T-helper 2 cell treated with Interferon-gamma antibody and Interleukin-4, amounts not matched to agents 100 ng/mL and 5 ng/mL, for 36 hours (primary cell): ENCODE results near the gene HNF1A. TPM values are rescaled to one million over a fixed set of nuclear protein-coding genes. Genes with fewer than 3 reads are reported as not detected.
"Not testable (repeated sequence)": the region's sequence is repeated elsewhere in the genome, so short reads cannot be mapped to it uniquely, and the experiment has no call there.

Experiments used
- intact Hi-C: fragments of 100-400 bp; cut with micrococcal nuclease; formaldehyde crosslinking; loops from one replicate; pipeline ENCODE4 v1.15.1; 2023
- total RNA-seq: library from RNA; stranded (reverse); gene quantifications from 2 replicates; pipeline ENCODE4 v1.2.3, GENCODE V29; 2022

HNF1A gene, protein sequence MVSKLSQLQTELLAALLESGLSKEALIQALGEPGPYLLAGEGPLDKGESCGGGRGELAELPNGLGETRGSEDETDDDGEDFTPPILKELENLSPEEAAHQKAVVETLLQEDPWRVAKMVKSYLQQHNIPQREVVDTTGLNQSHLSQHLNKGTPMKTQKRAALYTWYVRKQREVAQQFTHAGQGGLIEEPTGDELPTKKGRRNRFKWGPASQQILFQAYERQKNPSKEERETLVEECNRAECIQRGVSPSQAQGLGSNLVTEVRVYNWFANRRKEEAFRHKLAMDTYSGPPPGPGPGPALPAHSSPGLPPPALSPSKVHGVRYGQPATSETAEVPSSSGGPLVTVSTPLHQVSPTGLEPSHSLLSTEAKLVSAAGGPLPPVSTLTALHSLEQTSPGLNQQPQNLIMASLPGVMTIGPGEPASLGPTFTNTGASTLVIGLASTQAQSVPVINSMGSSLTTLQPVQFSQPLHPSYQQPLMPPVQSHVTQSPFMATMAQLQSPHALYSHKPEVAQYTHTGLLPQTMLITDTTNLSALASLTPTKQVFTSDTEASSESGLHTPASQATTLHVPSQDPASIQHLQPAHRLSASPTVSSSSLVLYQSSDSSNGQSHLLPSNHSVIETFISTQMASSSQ
- total RNA-seq, result not detected in 2 replicates

DNA sequence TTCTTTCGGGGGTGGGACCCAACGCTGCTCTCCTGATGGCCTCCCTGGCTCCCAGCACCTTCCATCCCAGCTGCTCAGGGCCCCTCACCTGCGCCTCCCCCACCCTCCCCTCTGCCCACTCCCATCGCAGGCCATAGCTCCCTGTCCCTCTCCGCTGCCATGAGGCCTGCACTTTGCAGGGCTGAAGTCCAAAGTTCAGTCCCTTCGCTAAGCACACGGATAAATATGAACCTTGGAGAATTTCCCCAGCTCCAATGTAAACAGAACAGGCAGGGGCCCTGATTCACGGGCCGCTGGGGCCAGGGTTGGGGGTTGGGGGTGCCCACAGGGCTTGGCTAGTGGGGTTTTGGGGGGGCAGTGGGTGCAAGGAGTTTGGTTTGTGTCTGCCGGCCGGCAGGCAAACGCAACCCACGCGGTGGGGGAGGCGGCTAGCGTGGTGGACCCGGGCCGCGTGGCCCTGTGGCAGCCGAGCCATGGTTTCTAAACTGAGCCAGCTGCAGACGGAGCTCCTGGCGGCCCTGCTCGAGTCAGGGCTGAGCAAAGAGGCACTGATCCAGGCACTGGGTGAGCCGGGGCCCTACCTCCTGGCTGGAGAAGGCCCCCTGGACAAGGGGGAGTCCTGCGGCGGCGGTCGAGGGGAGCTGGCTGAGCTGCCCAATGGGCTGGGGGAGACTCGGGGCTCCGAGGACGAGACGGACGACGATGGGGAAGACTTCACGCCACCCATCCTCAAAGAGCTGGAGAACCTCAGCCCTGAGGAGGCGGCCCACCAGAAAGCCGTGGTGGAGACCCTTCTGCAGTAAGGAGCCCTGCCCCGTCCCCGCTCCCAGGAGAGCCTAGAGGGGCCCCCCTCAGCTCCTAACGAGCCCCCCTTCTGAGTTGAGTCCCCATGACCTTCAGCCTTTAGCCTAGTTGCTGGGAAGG is at the start of gene HNF1A:
Gene HNF1A (plus strand): TSS at position 248 of the 924 bp plus-strand sequence. CDS start 226 bp downstream, at position 474.
- intact Hi-C loops, result no loop called here

DNA sequence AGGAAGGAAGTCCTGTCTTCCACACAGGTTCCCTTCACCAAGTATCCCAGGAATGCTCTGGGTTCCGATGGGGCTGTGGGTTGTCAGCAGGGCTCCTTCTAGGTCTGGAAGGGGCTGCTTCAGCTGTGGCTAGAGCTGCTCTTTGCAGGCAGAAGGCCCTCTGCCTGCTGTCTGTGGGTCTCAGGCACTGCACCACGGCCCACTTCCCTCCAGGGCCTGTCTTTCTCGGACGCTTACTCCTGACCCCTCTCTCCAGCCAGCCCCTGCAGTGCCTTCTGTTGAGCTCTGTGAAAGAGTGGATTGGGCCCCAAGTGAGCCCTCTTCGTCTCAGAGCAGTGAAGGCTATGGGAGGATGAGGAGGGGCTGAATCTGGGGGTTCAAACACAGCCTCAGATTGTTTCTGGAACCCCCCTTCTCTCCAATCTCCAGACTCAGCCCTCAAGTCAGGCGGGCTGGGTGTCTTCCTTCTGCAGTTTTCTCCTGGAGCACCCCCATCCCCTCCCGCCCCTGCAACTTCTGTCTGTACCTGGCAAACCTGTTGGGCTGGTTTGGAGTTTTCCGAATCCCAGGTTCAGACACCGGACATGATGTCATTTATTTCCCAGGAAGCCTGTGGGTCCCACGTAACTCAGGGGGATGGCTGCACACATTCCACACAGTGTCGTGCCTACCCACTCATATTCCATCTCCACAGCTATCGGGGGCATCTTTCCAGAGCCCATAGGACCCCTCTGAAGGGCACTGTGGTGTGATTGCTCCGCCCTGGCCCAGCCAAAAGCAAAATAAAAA is 49.3 kb upstream of the HNF1A start:
- intact Hi-C loops, result no loop called here

DNA sequence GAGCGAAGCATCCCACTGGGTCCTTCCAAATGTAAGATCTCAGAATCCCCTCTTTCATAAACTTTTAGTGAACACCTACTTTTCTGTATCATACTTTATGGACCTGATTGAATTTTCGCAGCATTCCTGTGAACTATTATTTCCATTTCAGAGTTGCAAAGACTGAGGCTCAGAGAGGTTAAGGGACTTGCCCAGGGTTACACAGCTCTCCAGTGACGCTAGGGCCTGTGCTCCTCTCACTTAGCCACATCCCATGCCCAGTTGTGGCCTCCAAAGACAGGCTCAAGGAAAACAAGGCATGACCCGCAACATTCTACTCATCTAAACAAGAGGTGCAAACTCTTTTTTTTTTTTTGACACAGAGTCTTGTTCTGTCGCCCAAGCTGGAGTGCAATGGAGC is 48.3 kb upstream of the HNF1A start:
- intact Hi-C loops, result no loop called here

DNA sequence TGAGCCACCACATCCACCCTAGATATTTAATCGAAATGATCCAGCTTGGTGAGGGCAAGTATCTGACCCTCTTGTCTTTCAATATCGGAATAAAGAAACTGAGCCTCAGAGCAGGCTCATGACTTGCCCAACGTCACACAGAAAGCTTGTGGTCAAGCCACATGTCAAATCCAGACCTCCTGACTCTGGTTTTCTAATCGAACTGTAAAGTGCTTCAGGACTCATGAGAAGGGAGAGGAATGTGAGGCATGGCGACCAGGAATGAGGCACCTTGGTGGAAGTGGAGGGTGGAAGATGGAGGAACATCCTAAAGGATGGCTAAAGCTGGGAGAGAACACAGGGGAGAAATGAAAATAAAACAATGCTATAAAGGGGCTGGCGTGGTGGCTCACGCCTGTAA is 46.3 kb upstream of the HNF1A start:
- intact Hi-C loops, result no loop called here

DNA sequence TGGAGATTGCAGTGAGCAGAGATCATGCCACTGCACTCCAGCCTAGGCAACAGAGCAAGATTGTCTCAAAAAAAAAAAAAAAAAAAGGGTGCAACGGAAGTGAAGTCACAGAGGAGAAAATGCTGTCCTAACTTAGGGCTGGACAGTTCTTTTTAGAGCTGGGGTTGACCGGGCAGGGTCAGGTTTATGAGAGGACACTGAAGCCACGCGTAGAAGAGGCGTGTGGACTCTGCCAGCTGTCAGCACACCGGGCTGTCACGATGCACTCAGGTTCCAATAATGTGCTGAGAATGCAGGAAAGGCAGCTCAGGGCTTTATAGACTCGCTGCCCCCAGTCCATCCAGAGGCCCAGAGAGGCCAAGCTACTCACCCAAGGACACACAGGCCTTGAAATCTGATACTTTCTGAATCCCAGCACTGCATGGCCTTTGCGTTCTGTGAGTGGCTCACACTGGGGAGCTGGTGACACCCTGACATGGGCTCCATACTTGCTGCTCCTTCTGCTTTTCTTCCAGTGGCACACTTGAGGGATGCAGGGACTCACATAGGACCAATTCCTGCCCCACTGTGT is 45.3 kb upstream of the HNF1A start:
- intact Hi-C loops, result no loop called here

DNA sequence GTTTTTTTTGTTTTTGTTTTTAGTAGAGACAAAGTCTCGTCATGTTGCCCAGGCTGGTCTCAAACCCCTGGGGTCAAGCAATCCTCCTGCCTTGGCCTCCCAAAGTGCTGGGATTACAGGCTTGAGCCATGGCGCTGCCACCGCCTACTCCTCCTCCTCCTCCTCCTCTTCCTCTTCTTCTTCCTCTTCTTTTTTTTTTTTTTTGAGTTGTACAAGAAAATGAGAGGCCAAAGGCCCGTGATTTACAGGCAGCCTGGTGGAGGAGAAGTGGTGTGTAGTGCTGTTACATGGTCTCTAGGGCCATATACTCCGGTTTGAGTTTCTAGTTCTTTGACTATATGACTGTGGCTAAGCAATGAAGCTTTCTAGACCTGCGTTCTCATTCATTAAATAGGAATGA is 44.6 kb upstream of the HNF1A start:
- intact Hi-C loops, result no loop called here

DNA sequence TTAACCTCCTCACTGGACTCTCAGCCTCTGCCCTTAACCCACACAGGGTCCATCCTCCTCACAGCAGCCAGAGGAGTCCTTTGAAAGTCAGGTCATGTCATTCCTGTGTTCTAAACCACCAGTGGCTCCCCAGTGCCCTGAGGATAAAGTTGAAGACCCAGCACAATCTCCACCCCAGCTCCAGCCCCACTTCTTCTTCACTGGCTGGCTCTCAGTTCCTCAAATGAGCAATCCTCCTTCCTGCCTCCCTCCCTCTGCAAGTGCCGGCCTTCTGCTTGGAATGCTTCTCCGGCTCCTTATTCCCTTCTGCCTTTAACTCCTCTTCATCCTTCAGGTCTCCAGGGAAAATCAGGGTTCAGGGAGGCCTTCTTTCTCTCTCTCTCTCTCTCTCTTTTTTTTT is 42.1 kb upstream of the HNF1A start:
- intact Hi-C loops, result no loop called here

DNA sequence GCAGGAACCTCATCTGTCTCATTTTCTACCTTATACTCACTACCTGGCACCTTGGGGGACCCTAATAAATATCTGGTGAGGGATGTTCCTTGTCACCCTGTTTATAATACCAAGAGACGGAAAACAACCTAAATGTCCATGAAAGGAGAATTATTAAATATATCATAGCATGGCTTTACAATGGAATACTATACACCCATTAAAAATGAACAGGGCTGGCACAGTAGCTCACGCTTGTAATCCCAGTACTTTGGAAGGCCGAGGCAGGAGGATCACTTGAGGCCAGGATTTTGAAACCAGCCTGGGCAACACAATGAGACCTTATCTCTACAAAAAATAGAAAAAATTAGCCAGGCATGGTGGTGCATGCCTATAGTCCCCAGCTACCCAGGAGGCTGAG is 39.8 kb upstream of the HNF1A start:
- intact Hi-C loops, result no loop called here

DNA sequence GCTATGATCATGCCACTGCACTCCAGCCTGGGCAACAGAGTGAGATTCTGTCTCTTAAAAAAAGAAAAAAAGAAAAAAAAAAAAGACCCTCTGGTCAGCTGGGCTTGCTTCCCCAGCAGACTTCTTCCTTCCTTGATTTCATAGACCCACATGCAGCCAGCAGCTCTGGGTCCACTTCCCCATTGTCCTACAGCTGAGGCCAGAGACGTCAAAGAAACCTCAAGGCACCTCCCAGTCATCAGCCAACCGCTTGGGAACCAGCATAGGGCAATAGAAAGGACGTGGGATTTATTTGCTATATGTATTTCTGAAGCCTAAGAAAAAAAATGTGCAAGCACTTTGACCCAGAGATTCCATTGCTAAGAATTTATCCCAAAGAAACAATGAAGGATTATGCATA is 38.8 kb upstream of the HNF1A start:
- intact Hi-C loops, result no loop called here

DNA sequence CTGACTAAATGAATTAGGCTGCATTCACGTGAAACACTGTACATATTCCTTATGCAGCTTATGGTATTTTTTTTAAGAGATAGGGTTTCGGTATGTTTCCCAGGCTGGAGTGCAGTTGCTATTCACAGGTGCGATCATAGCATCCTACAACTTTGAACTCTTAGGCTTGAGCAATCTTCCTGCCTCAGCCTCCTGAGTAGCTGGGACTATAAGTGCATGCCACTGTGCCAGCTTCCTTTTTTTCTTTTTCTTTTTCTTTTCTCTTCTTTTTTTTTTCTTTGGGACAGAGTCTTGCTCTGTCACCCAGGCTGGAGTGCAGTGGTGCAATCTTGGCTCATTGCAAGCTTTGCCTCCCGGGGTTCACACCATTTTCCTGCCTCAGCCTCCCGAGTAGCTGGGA is 38.3 kb upstream of the HNF1A start:
- intact Hi-C loops, result no loop called here

DNA sequence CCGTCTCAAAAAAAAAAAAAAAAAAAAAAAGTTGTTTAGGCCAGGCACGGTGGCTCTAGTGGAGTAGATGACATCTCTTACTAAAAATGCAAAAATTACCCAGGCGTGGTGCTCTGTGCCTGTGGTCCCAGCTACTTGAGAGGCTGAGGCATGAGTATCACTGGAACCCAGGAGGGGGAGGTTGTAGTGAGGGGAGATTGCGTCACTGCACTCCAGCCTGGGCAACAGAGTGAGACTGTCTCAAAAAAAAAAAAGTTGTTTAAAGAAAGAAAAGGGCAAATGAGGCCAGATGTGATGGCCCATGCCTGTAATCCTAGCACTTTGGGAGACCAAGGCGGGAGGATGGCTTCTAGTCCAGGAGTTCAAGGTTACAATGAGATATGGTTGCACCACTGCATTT is 37.5 kb upstream of the HNF1A start:
- intact Hi-C loops, result no loop called here

DNA sequence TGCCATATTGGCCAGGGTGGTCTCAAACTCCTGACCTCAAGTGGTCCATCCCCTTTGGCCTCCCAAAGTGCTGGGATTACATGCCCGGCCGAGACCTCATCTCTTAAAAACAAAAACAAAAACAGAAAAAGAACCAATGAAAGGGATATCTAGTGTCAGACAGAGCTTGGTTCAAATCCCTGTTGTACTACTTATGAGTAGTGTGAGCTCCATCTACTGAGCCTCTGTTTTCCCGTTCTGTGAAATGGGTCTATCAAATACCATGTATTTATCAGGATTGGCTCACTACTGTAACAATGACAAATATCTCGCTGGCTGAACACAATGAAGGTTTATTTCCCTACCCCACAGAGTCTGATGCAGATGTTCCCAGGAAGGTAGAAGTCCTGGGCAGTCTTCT is 36.9 kb upstream of the HNF1A start:
- intact Hi-C loops, result no loop called here

DNA sequence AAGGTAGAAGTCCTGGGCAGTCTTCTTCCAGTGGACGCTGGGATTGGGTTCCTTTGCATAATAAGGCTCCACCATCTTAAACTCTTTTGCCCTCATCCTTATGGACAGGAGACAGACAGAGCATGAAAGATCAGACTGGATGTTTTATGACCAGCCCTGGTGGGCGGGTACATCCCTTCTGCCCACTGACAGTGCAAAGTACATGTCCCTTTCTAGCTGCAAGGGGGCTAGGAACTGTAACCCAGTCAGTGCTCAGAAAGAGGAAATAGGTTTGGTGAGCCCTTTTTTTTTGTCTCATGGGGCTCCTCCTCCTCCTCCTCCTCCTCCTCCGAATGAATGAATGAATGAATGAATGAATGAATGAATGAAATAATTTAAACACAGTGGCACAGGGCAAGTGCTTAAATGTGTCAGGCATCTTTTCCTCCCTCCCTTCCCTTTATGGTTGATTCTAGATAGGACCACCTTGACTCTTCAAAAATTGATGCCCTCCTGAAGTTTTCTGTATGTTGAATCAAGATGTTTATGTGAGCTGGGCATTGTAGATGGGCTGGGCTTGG is 36.4 kb upstream of the HNF1A start:
- intact Hi-C loops, result no loop called here

DNA sequence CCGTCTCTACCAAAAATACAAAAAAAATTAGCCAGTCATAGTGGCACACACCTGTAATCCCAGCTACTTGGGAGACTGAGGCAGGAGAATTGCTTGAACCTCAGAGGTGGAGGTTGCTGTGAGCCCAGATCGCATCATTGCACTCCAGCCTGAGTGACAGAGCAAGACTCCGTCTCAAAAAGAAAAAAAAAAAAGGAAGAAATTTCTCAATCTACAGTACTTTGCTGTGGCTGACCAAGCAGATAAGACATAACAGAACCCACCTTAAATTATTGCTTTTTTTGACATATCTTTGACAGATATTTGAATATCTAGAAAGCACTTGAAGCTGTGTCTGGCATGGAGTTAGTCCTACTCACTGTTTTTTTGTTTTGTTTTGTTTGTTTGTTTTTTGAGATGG is 34.9 kb upstream of the HNF1A start:
- intact Hi-C loops, result no loop called here

DNA sequence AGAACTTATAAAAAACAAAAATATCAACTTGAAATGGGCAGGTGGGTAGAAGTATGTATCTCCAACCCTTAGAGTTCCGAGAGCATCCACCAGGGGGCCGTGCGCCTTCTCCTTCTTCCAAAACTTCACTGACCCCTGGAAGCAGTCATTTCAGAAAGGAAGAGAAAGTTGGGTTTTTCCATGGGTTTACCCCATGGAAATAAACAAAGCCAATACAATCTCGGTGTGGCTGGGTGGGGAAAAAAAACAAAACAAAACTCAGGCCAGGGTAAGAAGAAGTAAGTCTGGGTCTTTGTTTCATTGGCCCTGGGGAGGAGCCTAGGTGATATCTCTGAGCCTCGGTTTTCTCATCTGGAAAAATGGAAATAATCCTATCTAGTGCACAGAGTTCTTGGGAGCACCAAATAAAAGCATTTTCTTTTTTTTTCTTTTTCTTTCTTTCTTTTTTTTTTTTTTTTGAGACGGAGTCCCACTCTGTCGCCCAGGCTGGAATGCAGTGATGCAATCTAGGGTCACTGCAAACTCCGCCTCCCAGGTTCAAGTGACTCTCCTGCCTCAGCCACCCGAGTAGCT is 33.6 kb upstream of the HNF1A start:
- intact Hi-C loops, result loop anchor here (1.0 kb wide), 2 partner anchors 27 to 166 kb away; no protein-coding TSS in a partner anchor

DNA sequence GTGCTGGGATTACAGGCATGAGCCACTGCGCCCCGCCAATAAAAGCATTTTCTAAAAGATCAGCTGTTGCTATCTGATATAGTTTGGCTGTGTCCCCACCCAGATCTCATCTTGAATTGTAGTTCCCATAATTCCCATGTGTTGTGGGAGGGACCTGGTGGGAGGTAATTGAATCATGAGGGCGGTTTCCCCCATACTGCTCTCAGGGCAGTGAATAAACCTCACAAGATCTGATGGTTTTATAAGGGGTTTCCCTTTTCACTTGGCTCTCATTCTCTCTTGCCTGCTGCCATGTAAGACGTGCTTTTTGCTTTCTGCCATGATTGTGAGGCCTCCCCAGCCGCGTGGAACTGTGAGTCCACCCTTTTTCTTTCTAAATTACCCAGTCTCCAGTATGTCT is 32.8 kb upstream of the HNF1A start:
- intact Hi-C loops, result not testable (repeated sequence)

DNA sequence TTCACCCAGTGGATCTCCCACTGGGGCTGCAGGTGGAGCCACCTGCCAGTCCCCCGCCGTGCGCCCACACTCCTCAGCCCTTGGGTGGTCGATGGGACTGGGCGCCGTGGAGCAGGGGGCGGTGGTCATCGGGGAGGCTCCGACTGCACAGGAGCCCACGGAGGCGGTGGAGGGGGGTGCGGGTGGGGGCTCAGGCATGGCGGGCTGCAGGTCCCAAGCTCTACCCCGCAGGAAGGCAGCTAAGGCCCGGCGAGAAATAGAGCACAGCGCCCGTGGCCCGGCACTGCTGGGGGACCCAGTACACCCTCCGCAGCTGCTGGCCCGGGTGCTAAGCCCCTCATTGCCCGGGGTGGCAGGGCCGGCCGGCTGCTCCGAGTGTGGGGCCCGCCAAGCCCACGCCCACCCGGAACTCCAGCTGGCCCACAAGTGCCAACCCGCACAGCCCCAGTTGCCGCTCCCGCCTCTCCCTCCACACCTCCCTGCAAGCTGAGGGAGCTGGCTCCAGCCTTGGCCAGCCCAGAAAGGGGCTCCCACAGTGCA is 28.0 kb upstream of the HNF1A start:
- intact Hi-C loops, result not testable (repeated sequence)

DNA sequence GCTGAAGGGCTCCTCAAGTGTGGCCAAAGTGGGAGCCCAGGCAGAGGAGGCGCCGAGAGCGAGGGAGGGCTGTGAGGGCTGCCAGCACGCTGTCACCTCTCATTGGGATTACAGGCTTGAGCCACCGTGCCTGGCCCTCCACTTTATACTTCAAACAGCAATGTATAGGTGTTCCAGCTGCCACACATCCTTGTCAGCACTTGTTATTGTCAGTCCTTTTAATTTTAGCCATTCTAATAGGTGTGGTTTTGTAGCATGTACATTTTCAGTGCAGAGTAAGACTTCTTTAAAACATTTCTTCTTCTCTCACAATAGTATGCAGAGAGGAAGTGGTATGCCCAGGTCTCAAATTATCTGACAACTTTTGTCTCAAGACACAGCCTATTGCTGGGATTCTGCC is 27.5 kb upstream of the HNF1A start:
- intact Hi-C loops, result no loop called here

DNA sequence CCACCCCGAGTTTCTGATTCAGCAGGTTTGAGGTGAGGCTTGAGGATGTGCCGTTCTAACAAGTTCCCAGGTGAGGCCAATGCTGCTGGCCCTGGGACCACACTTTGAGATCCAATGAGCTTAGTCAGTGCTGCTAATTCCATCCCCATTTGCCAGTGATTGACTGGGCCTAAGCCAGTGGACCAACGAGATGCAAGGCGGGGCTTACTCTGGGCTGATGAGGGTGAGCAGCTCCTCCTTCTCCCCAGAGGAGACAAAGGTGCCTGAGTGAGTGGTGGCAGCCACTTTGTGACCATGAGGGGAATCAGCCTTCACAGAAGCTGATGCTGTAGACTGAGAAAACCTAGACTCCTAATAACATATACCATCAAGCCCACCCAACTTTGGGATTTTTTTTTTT is 23.1 kb upstream of the HNF1A start:
- intact Hi-C loops, result no loop called here
